ENCODE results near the gene TNNT3.

The TNNT3 gene

DNA sequence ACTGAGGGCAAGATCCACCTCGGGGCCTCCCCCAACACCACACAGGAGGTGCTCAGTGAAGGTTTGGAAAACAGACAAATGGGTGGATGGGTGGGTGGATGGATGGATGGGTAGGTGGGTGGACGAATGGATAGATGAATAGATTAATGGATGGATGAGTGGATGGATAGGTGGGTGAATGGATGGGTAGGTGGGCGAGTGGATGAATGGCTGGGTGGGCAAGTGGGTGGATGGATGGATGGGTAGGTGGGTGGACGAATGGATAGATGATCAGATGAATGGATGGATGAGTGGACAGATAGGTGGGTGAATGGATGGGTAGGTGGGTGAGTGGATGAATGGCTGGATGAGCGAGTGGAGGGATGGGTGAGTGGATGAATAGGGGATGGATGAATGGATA lies 26.9 kb upstream of the TNNT3 start:
- Histone ChIP-seq H3K27me3 (ENCODE audit: insufficient read depth, poor library complexity, severe bottlenecking) (no peaks in the 10 kb centered on the region), H3K27ac (replicated peaks) (no peak overlapping the region), H3K4me3 (replicated peaks; ENCODE audit: insufficient read depth, low read length) (no peak overlapping the region)
- DNase-seq (ENCODE audit: low read depth in 1 of 2, low spot score in 1 of 2) = no peak
- TF ChIP-seq GABPA (IDR thresholded peaks at IDR 0.05; ENCODE audit: low read depth) (no peak), SPI1 (IDR thresholded peaks at IDR 0.05; ENCODE audit: borderline replicate concordance, low read depth) (no peak), POLR2AphosphoS5 (IDR thresholded peaks at IDR 0.05; ENCODE audit: low read depth) (no peak)
- TF ChIP-seq, protein P1, sequence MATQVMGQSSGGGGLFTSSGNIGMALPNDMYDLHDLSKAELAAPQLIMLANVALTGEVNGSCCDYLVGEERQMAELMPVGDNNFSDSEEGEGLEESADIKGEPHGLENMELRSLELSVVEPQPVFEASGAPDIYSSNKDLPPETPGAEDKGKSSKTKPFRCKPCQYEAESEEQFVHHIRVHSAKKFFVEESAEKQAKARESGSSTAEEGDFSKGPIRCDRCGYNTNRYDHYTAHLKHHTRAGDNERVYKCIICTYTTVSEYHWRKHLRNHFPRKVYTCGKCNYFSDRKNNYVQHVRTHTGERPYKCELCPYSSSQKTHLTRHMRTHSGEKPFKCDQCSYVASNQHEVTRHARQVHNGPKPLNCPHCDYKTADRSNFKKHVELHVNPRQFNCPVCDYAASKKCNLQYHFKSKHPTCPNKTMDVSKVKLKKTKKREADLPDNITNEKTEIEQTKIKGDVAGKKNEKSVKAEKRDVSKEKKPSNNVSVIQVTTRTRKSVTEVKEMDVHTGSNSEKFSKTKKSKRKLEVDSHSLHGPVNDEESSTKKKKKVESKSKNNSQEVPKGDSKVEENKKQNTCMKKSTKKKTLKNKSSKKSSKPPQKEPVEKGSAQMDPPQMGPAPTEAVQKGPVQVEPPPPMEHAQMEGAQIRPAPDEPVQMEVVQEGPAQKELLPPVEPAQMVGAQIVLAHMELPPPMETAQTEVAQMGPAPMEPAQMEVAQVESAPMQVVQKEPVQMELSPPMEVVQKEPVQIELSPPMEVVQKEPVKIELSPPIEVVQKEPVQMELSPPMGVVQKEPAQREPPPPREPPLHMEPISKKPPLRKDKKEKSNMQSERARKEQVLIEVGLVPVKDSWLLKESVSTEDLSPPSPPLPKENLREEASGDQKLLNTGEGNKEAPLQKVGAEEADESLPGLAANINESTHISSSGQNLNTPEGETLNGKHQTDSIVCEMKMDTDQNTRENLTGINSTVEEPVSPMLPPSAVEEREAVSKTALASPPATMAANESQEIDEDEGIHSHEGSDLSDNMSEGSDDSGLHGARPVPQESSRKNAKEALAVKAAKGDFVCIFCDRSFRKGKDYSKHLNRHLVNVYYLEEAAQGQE (IDR thresholded peaks at IDR 0.05; ENCODE audit: insufficient replicate concordance, low read depth) = no peak
- TF ChIP-seq, protein P2, sequence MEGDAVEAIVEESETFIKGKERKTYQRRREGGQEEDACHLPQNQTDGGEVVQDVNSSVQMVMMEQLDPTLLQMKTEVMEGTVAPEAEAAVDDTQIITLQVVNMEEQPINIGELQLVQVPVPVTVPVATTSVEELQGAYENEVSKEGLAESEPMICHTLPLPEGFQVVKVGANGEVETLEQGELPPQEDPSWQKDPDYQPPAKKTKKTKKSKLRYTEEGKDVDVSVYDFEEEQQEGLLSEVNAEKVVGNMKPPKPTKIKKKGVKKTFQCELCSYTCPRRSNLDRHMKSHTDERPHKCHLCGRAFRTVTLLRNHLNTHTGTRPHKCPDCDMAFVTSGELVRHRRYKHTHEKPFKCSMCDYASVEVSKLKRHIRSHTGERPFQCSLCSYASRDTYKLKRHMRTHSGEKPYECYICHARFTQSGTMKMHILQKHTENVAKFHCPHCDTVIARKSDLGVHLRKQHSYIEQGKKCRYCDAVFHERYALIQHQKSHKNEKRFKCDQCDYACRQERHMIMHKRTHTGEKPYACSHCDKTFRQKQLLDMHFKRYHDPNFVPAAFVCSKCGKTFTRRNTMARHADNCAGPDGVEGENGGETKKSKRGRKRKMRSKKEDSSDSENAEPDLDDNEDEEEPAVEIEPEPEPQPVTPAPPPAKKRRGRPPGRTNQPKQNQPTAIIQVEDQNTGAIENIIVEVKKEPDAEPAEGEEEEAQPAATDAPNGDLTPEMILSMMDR (IDR thresholded peaks at IDR 0.05; ENCODE audit: insufficient read depth, low read length) = no peak

DNA sequence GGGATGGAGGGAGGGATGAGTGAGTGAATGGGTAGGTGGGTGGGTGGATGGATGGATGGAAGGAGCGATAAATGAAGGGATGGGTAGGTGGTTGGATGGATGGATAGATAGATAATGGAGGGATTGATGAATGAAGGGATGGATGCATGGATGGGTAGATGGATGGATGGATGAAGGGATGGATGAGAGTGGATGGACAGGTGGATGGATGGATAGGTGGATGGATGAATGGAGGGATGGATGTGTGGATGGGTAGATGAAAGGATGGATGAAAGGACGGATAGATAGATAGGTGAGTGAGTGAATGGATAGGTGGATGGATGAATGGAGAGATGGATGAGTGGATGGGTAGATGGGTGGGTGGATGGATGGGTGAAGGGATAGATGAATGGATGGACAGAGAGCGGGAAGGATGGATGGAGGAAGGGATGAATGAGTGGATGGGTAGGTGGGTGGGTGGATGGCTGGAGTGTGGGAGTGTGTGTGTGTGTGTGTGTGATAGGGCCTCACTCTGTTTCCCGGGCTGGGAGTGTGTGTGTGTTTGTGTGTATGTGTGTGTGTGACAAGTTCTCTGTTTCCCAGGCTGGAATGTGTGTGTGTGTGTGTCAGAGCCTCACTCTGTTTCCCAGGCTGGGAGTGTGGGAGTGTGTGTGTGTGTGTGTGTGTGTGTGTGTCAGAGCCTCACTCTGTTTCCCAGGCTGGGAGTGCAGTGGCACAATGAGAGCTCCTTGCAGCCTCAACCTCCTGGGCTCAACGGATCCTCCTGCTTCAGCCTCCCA lies 25.7 kb upstream of the TNNT3 start:
- Histone ChIP-seq H3K4me3 (replicated peaks; ENCODE audit: insufficient read depth, low read length) (no peak overlapping the region), H3K27ac (replicated peaks) (no peak overlapping the region), H3K27me3 (ENCODE audit: insufficient read depth, poor library complexity, severe bottlenecking) (no peaks in the 10 kb centered on the region)
- TF ChIP-seq, protein P2 (IDR thresholded peaks at IDR 0.05; ENCODE audit: insufficient read depth, low read length) = no peak
- TF ChIP-seq POLR2AphosphoS5 (IDR thresholded peaks at IDR 0.05; ENCODE audit: low read depth) = no peak
- TF ChIP-seq, protein P1 (IDR thresholded peaks at IDR 0.05; ENCODE audit: insufficient replicate concordance, low read depth) = no peak
- TF ChIP-seq SPI1 (IDR thresholded peaks at IDR 0.05; ENCODE audit: borderline replicate concordance, low read depth) = no peak
- TF ChIP-seq GABPA (IDR thresholded peaks at IDR 0.05; ENCODE audit: low read depth) = no peak
- DNase-seq (ENCODE audit: low read depth in 1 of 2, low spot score in 1 of 2) = no peak

DNA sequence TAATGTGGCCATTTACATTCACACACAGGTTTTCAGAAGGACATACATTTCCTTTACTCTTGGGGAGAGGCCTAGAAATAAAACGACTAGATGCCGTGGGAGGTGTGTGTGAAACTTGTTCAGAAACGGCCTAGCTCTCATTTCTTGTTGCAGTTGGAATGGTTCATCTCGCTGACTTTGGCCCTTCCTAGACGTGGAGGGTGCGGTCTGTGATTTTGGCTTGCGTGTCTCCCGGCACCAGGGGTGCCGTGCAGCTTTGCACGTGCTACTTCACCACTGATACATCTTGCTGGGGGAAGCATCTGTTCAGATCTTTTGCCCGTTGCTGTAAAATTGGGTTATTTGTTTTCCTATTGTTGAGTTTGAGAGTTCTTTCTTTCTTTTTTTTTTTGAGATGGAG lies 24.7 kb upstream of the TNNT3 start:
- no peak overlapping the region for H3K4me3 ChIP-seq (replicated peaks; ENCODE audit: insufficient read depth, low read length)
- no peak for DNase-seq (ENCODE audit: low read depth in 1 of 2, low spot score in 1 of 2)
- no peaks in the 10 kb centered on the region for H3K27me3 ChIP-seq (ENCODE audit: insufficient read depth, poor library complexity, severe bottlenecking)
- no peak overlapping the region for H3K27ac ChIP-seq (replicated peaks)
- TF ChIP-seq, protein P1 (IDR thresholded peaks at IDR 0.05; ENCODE audit: insufficient replicate concordance, low read depth) = no peak
- TF ChIP-seq SPI1 (IDR thresholded peaks at IDR 0.05; ENCODE audit: borderline replicate concordance, low read depth) = no peak
- TF ChIP-seq, protein P2 (IDR thresholded peaks at IDR 0.05; ENCODE audit: insufficient read depth, low read length) = no peak
- no peak for TF ChIP-seq POLR2AphosphoS5 (IDR thresholded peaks at IDR 0.05; ENCODE audit: low read depth)
- TF ChIP-seq GABPA (IDR thresholded peaks at IDR 0.05; ENCODE audit: low read depth) = no peak
